CD4-positive, alpha-beta T cell (primary cell): Measurements from ENCODE around the gene FCRLB. TPM values are rescaled to one million over a fixed set of nuclear protein-coding genes. Genes with fewer than 3 reads are reported as not detected.

Experiments
- ATAC-seq: fragments of 200-7000 bp; cut with Tn5 transposase; one replicate; pipeline ENCODE4 v1.10.0; 2022; ENCODE audit warnings: mild to moderate bottlenecking; ENCODE audit not compliant: poor library complexity
- CTCF ChIA-PET: fragments of 350-600 bp; sonication (Branson Sonifier 250); formaldehyde crosslinking; loops from one replicate; lab custom pipeline; 2021; ENCODE audit warnings: antibody characterized with exemption, inconsistent platforms; lab: Charles Lee
- POLR2A ChIA-PET: fragments of 350-600 bp; sonication (Branson Sonifier 250); formaldehyde crosslinking; loops from one replicate; lab custom pipeline; 2021; ENCODE audit warnings: antibody characterized with exemption, inconsistent platforms; lab: Charles Lee
- DNase-seq, 14 experiments: peaks; one replicate each; pipeline ENCODE4 v3.0.0-alpha.2; 2013 to 2020; ENCODE audit warnings: mixed read lengths in 2 of 14
- H3K27ac ChIP-seq, 2 donors: one replicate each; pipeline versions ENCODE4 v1.5.1 to v1.7.0; 2013; ENCODE audit warnings: low read length in 2 of 2, low read depth in 1 of 2, mild to moderate bottlenecking in 1 of 2
- H3K27me3 ChIP-seq, 2 experiments: 1 replicate in 1 of 2; 2 replicates in 1 of 2; pipeline versions ENCODE4 v1.6.1 to v1.7.0; 2013; ENCODE audit warnings: low read length in 2 of 2, control low read depth in 1 of 2, mild to moderate bottlenecking in 1 of 2, moderate library complexity in 1 of 2; ENCODE audit not compliant: insufficient read depth in 2 of 2, control insufficient read depth in 1 of 2
- H3K36me3 ChIP-seq: one replicate; pipeline ENCODE4 v1.6.1; 2013; ENCODE audit warnings: low read length, control low read depth; ENCODE audit not compliant: insufficient read depth
- H3K4me1 ChIP-seq: one replicate; pipeline ENCODE4 v1.6.1; 2013; ENCODE audit warnings: low read length, control low read depth; ENCODE audit not compliant: insufficient read depth
- H3K4me3 ChIP-seq: one replicate; pipeline ENCODE4 v1.5.1; 2013; ENCODE audit warnings: mild to moderate bottlenecking, low read length, moderate library complexity
- H3K9me3 ChIP-seq, 2 experiments: 1 replicate in 1 of 2; 2 replicates in 1 of 2; pipeline versions ENCODE4 v1.6.1 to v1.7.0; 2013; ENCODE audit warnings: low read length in 2 of 2, mild to moderate bottlenecking in 2 of 2, control low read depth in 1 of 2, moderate library complexity in 1 of 2; ENCODE audit not compliant: control insufficient read depth in 1 of 2, insufficient read depth in 1 of 2
- H3K27ac Mint-ChIP-seq: one replicate; pipeline ENCODE4 v1.8.0; 2020; ENCODE audit warnings: mixed read lengths
- H3K27me3 Mint-ChIP-seq: one replicate; pipeline ENCODE4 v1.8.0; 2021; ENCODE audit warnings: mixed read lengths
- H3K36me3 Mint-ChIP-seq: one replicate; pipeline ENCODE4 v1.8.0; 2021; ENCODE audit warnings: low read depth, mixed read lengths
- H3K4me1 Mint-ChIP-seq: one replicate; pipeline ENCODE4 v1.8.0; 2021; ENCODE audit warnings: low read depth, mixed read lengths
- H3K4me3 Mint-ChIP-seq: one replicate; pipeline ENCODE4 v1.8.0; 2020; ENCODE audit warnings: mild to moderate bottlenecking, mixed read lengths
- H3K9me3 Mint-ChIP-seq: one replicate; pipeline ENCODE4 v1.8.0; 2020; ENCODE audit warnings: mixed read lengths
- intact Hi-C, 2 experiments: fragments of 100-400 bp; cut with DNase I in 1 of 2; cut with micrococcal nuclease in 1 of 2; formaldehyde crosslinking; loops; one replicate each; pipeline versions ENCODE4 v1.15.1 to v1.9.0; 2023 to 2025; cut with DNase I, micrococcal nuclease
- total RNA-seq, 174 experiments: library from RNA in 2 of 174; stranded (reverse) in 2 of 174; gene quantifications; one replicate each; pipeline ENCODE4 v1.2.3 and lab custom pipeline; 2021 to 2026
- TF ChIP-seq, protein P1 (sequence below): fragments of 200-600 bp; IDR thresholded peaks from one replicate; pipeline ENCODE4 v1.8.0; 2022; ENCODE audit warnings: antibody characterized with exemption, mild to moderate bottlenecking

The FCRLB gene
- total RNA-seq, 2 experiments from 2014 or later: 0.11 TPM; not detected in 1

- intact Hi-C loops: no loop called here
- TF ChIP-seq, protein P1, sequence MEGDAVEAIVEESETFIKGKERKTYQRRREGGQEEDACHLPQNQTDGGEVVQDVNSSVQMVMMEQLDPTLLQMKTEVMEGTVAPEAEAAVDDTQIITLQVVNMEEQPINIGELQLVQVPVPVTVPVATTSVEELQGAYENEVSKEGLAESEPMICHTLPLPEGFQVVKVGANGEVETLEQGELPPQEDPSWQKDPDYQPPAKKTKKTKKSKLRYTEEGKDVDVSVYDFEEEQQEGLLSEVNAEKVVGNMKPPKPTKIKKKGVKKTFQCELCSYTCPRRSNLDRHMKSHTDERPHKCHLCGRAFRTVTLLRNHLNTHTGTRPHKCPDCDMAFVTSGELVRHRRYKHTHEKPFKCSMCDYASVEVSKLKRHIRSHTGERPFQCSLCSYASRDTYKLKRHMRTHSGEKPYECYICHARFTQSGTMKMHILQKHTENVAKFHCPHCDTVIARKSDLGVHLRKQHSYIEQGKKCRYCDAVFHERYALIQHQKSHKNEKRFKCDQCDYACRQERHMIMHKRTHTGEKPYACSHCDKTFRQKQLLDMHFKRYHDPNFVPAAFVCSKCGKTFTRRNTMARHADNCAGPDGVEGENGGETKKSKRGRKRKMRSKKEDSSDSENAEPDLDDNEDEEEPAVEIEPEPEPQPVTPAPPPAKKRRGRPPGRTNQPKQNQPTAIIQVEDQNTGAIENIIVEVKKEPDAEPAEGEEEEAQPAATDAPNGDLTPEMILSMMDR: no peak
- DNase-seq (no peak), ATAC-seq (no peak)
- CTCF ChIA-PET: no interaction called here
- Histone ChIP-seq H3K36me3 (no peaks in the 10 kb centered on the region), H3K4me3 (no peak overlapping the region), H3K27ac (no peak overlapping the region), H3K4me1 (no peaks in the 10 kb centered on the region), H3K27me3 (no peaks in the 10 kb centered on the region), H3K9me3 (no peaks in the 10 kb centered on the region)
- H3K4me1 Mint-ChIP-seq: no peaks in the 10 kb centered on the region
- H3K4me3 Mint-ChIP-seq: no peak overlapping the region
- POLR2A ChIA-PET: no interaction called here
- H3K27me3 Mint-ChIP-seq: peaks cover 19% of the 10 kb centered on the region
- H3K36me3 Mint-ChIP-seq: no peaks in the 10 kb centered on the region
- no peaks in the 10 kb centered on the region for H3K9me3 Mint-ChIP-seq
- no peak overlapping the region for H3K27ac Mint-ChIP-seq
Observed at GRCh38 chr1:161676441-161676840, 44.9 kb upstream of the FCRLB start.

DNA sequence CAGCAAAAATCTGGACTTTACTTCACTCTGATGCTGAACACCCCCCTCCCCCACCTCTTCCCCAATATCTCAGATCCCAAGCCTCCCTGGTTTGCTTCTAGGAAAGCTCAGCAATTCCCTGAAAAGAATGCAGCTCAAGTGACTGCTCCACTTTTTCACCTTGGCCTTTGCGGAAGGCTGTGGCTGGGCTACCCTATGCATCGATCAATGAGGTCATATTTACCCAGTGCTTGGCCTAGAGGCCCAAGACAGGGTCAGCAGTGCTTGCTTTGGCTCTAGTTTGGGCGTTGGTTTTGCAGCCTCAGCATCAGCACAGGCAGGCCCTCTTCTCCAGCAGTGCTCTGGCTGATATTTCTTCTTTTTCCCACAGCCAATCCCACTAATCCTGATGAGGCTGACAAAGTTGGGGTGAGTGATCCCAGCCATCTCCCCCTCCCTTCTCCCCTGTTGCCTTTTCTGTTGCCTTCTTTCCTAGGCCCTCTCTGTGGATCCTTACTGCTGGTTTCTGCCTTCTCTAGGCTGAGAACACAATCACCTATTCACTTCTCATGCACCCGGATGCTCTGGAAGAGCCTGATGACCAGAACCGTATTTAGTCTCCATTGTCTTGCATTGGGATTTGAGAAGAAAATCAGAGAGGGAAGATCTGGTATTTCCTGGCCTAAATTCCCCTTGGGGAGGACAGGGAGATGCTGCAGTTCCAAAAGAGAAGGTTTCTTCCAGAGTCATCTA is 44.2 kb upstream of the FCRLB start:
- no peaks in the 10 kb centered on the region for H3K9me3 ChIP-seq
- intact Hi-C loops: no loop called here
- no peaks in the 10 kb centered on the region for H3K9me3 Mint-ChIP-seq
- H3K27ac ChIP-seq: no peak overlapping the region
- DNase-seq (no peak), ATAC-seq (no peak)
- H3K27ac Mint-ChIP-seq: no peak overlapping the region
- TF ChIP-seq, protein P1: no peak
- POLR2A ChIA-PET: no interaction called here
- H3K4me3 Mint-ChIP-seq: no peak overlapping the region
- H3K27me3 ChIP-seq: no peaks in the 10 kb centered on the region
- no peak overlapping the region for H3K4me3 ChIP-seq
- no peaks in the 10 kb centered on the region for H3K36me3 ChIP-seq
- no peaks in the 10 kb centered on the region for H3K4me1 ChIP-seq
- no peaks in the 10 kb centered on the region for H3K36me3 Mint-ChIP-seq
- CTCF ChIA-PET: no interaction called here
- peaks cover 19% of the 10 kb centered on the region for H3K27me3 Mint-ChIP-seq
- no peaks in the 10 kb centered on the region for H3K4me1 Mint-ChIP-seq

DNA sequence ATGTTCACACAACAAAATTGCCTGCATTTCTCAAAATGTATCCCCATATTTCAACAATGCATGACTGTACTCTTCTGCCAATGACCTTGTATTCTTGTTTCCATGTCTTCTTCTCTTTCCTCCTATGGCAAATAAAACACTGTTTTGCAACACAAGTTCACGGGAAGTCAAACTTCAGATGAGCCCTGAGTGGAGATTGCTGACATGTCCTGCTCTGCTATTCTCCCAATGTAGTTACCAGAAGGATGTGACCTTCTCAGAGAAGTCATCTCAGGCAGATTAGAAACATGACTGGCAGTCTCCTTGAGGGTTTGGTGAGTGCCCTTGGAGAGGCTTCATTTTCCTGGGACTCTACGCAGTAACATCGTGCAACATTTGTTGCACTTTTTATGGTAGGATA is 42.8 kb upstream of the FCRLB start:
- TF ChIP-seq, protein P1: no peak
- POLR2A ChIA-PET: no interaction called here
- ATAC-seq: no peak
- intact Hi-C loops: no loop called here
- Mint-ChIP-seq H3K9me3 (no peaks in the 10 kb centered on the region), H3K36me3 (no peaks in the 10 kb centered on the region), H3K27me3 (peaks cover 15% of the 10 kb centered on the region), H3K27ac (no peak overlapping the region), H3K4me1 (no peaks in the 10 kb centered on the region), H3K4me3 (no peak overlapping the region)
- H3K4me3 ChIP-seq: no peak overlapping the region
- no peaks in the 10 kb centered on the region for H3K4me1 ChIP-seq
- H3K36me3 ChIP-seq: no peaks in the 10 kb centered on the region
- DNase-seq: no peak
- CTCF ChIA-PET: no interaction called here
- H3K9me3 ChIP-seq: no peaks in the 10 kb centered on the region
- no peaks in the 10 kb centered on the region for H3K27me3 ChIP-seq
- H3K27ac ChIP-seq: no peak overlapping the region
